Astrocyte (in vitro differentiated cells and primary cell): ENCODE results near the gene SCGB1D2.

ENCODE experiments used
- CTCF ChIP-seq: IDR thresholded peaks from 2 replicates; pipeline ENCODE4 v1.5.1; 2011; ENCODE audit warnings: low read depth, mild to moderate bottlenecking, inconsistent platforms, low read length, moderate library complexity; ENCODE audit not compliant: insufficient read depth
- EZH2 ChIP-seq: IDR thresholded peaks from 2 replicates; pipeline ENCODE4 v1.6.1; 2012; ENCODE audit warnings: mild to moderate bottlenecking, low read length, inconsistent platforms; ENCODE audit not compliant: insufficient read depth

- TF ChIP-seq CTCF = no peak
- TF ChIP-seq EZH2 = no peak
Measured at GRCh38 chr11:62264004-62264403, 22.0 kb downstream of the SCGB1D2 start.
